GM13976 (cell line): ENCODE results near the gene RAC2.

Experiments used
- DNase-seq: peaks from one replicate; pipeline ENCODE4 v3.0.0; 2012; ENCODE audit warnings: low spot score
- in situ Hi-C: fragments of 300-500 bp; cut with MboI; formaldehyde crosslinking; loops from one replicate; pipeline ENCODE4 v1.12.0; 2022; ENCODE audit warnings: low sequenced_read_pairs, mixed read lengths, inconsistent platforms; ENCODE audit not compliant: unreplicated experiment
- TF ChIP-seq, protein P1 (sequence below): IDR thresholded peaks from 2 replicates; pipeline ENCODE4 v1.5.1; 2012; ENCODE audit warnings: borderline replicate concordance, mild to moderate bottlenecking; ENCODE audit not compliant: insufficient read depth; ENCODE audit errors: extremely low read depth, missing control alignments, control extremely low read depth

RAC2 gene

DNA sequence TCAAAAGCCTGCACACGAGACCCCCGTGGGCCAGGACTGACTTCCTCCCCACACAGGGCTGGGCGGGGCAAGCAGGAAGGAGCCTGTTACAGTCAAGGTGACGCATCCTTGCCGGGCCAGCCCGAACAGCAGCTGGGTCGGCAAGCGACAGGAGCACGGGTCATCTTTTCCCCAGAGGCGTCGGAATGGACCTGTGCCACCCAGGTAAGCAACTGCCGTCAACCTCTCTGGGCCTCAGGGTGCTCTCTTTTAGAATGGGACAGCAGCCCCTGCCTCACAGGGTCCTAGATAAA, 38.3 kb upstream of the RAC2 start, which contains the start of gene CYTH4:
Gene CYTH4 (plus strand): TSS at position 124 of the 293 bp plus-strand sequence. CDS start 62 bp downstream, at position 186.
- TF ChIP-seq, protein P1, sequence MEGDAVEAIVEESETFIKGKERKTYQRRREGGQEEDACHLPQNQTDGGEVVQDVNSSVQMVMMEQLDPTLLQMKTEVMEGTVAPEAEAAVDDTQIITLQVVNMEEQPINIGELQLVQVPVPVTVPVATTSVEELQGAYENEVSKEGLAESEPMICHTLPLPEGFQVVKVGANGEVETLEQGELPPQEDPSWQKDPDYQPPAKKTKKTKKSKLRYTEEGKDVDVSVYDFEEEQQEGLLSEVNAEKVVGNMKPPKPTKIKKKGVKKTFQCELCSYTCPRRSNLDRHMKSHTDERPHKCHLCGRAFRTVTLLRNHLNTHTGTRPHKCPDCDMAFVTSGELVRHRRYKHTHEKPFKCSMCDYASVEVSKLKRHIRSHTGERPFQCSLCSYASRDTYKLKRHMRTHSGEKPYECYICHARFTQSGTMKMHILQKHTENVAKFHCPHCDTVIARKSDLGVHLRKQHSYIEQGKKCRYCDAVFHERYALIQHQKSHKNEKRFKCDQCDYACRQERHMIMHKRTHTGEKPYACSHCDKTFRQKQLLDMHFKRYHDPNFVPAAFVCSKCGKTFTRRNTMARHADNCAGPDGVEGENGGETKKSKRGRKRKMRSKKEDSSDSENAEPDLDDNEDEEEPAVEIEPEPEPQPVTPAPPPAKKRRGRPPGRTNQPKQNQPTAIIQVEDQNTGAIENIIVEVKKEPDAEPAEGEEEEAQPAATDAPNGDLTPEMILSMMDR: no peak
- in situ Hi-C loops: no loop called here
- peak; percentile 82 for DNase-seq

DNA sequence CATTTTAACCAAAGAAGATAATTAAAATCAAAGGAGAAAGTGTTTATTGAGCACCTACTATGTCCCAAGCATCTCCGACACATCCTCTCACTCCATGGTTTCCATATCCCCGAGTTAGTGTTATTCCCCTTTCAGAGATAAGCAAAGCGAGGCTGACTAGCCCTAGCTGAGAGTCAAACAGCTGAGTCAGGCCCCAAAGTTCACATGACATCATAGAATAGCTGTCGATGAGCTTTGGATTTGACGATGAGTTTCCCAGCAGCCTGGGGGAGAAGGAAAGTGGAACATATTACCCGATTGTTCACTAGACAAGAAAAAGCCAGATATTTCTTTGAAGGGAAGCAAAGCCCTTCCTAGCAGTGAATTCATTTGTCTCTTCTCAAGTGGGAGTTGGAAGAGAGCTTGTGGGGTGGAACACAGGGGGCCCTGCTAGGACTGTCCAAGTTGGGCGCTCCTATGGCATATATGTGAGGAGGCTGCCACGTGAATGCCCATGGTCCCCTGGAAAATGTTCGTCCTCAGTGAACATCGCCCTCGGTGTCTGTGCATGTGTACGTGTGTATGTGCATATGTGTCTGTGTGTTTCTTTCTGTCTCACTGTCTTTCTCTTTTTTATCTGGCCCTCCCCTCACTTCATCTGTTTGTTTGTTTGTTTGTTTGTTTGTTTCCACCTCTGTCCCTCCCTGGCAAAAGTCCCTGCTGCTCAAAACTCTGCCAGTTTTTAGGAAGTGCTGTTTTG, 37.7 kb upstream of the RAC2 start:
- in situ Hi-C loops: no loop called here
- DNase-seq: no peak
- TF ChIP-seq, protein P1: no peak

DNA sequence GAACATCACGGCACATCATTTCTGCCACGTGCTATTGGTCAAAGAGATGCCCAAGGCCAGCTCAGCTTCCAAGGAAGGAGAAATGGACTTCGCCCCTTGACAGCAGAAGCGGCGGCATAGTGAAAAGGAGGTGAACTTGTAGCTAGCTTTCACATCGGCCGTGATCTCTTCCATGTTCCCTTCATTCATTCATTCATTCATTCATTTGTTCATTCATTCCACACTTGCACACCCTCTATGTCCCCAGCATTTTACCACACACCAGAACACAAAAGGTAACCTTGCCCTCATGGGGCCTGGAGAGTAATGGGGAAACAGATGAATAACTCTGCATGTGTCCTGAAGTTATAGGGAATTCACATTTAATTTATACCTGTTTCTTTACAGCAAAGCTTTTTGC, 37.1 kb upstream of the RAC2 start:
- DNase-seq: no peak
- TF ChIP-seq, protein P1: no peak
- in situ Hi-C loops: no loop called here

DNA sequence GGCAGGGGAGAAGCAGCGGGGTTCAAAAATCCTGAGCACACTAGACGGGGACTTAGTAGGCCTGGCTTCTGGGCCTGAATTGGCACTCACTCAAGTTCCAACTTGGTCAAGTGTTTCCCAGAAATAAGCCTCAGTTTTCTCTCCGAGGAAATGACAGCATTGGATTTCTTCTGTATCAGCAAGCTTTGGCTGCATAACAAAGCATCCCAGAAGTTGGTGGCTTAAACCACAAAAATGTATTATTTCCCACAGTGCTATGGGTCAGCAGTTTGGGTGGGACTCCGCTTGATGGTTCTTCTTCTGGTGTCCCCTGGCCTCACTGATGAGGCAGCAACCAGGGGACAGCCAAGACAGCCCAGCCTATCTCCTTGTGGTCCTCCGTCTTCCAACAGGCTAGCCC, 36.6 kb upstream of the RAC2 start:
- no peak for DNase-seq
- TF ChIP-seq, protein P1: no peak
- in situ Hi-C loops: no loop called here

DNA sequence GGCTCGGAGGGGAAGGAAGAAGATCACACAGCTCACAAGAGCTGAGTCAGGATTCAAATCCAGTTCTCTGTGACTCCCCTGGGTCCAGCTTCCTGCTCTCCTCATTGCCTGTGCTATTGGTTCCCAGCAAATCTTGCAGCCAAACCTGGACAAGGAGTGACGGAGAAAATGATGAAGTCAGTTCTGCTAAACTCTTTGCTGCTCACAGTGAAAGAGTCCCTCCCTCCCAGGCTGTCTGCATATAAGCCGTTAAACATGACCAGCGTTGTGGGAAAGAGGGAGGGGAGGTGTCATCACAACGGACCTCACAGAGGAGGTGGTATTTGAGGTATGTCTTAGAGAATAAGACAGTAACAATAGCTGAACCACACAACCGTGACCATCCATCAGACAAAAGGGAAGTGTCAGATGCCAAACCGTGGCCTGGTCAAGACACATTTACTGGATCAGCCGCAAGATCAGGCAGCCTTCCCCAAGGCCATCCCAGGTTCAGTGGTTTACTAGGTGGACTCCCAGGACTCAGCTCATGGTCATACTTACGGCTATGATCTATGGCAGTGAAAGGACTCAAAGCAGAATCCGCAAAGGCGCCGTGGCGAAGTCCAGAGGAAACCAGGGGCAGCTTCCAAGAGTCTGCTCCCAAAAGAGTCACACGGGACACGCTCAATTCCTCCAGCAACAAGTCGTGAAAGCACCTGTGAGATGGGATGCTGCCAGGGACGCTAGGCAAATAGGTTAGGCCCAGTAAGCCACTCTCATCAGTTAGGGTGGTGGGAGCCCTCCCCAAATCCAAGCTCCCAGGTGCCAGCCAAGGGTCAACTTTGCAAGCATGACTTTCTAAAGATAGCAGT, 35.5 kb upstream of the RAC2 start:
- no peak for DNase-seq
- TF ChIP-seq, protein P1: no peak
- in situ Hi-C loops: no loop called here

DNA sequence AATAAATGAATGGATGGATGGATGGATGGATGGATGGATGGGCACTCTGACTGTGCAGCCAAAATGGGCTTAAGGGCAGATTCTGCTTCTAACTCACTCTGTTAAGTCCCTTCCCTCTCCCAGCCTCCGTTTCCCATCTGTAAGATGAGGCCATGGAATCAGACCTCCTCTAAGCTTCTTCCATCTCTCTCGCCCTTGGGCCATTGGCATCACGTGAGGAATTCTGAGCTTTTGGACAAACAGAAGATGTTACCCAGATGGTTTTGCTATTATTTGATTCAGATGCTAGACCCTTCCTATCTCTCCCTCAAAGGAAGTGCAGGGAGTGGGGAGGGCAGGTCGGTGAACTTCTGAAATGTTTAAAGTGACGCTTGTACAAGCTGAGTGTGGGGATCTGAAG, 34.2 kb upstream of the RAC2 start:
- in situ Hi-C loops: no loop called here
- no peak for DNase-seq
- TF ChIP-seq, protein P1: no peak
